ENCODE results near the gene GALNTL6.

Gene GALNTL6

DNA sequence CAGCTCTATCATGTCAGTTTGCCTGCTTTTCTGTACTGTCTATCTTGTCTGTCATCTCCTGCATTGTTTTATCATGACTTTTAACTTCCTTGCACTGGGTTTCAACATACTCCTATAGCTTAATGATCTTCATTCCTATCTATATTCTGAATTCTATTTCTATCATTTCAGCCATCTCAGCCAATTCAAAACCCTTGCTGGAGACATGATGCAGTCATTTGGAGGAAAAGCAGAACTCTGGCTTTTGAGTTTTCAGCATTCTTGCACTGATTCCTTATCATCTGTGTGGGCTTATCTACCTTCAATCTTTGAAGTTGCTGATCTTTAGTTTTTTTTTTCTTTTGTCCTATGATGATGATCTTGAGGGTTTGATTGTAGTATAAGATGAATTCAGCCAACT lies 861.6 kb downstream of the GALNTL6 start:
- TF ChIP-seq, protein P1, sequence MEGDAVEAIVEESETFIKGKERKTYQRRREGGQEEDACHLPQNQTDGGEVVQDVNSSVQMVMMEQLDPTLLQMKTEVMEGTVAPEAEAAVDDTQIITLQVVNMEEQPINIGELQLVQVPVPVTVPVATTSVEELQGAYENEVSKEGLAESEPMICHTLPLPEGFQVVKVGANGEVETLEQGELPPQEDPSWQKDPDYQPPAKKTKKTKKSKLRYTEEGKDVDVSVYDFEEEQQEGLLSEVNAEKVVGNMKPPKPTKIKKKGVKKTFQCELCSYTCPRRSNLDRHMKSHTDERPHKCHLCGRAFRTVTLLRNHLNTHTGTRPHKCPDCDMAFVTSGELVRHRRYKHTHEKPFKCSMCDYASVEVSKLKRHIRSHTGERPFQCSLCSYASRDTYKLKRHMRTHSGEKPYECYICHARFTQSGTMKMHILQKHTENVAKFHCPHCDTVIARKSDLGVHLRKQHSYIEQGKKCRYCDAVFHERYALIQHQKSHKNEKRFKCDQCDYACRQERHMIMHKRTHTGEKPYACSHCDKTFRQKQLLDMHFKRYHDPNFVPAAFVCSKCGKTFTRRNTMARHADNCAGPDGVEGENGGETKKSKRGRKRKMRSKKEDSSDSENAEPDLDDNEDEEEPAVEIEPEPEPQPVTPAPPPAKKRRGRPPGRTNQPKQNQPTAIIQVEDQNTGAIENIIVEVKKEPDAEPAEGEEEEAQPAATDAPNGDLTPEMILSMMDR (conservative IDR thresholded peaks at IDR 0.05; ENCODE audit: control insufficient read depth, insufficient read depth, low read depth, low read length): no peak
- DNase-seq (ENCODE audit: low read depth): no peak
- H3K4me3 ChIP-seq (ENCODE audit: control insufficient read depth, low read depth, low read length): no peak overlapping the region

DNA sequence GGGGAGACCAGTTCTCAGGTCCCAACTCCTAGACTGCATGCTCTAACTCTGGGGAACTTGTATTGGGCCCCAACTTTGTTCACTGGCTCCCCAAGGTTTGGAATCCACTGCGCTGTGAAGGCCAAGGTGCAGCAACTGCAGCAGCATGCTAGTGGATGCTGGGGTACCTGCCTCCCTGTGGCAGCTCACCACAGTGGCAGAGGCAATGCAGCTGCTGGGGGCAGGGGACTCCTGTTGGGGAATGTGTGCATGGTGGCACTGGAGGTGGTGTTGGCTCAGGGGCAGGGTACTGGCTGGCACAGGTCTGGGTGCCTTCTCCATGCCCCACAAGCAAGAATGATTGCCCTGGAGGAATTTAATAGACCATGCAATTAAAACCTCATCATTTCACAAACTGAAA lies 862.0 kb downstream of the GALNTL6 start:
- TF ChIP-seq, protein P1 (conservative IDR thresholded peaks at IDR 0.05; ENCODE audit: control insufficient read depth, insufficient read depth, low read depth, low read length): no peak
- no peak overlapping the region for H3K4me3 ChIP-seq (ENCODE audit: control insufficient read depth, low read depth, low read length)
- no peak for DNase-seq (ENCODE audit: low read depth)

DNA sequence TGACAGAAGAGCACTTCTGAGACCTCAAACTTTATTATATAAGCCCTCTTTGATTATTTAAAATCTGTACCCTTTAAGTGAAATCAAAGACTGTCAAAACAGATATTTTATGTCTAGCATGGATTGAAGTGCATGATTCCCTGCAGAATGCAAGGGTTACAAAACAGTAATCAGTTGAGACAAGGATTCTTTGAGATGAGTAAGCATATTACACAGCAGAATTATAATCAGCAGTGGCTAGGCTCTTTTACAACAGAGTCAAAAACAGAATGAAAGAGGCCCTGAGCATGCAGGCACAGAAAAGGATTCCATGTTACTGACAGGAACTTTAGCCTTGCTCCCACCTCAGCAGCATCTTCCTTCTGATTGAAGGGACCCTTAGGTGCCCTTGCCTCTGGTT lies 867.5 kb downstream of the GALNTL6 start:
- TF ChIP-seq, protein P1 (conservative IDR thresholded peaks at IDR 0.05; ENCODE audit: control insufficient read depth, insufficient read depth, low read depth, low read length): no peak
- no peak overlapping the region for H3K4me3 ChIP-seq (ENCODE audit: control insufficient read depth, low read depth, low read length)
- no peak for DNase-seq (ENCODE audit: low read depth)

DNA sequence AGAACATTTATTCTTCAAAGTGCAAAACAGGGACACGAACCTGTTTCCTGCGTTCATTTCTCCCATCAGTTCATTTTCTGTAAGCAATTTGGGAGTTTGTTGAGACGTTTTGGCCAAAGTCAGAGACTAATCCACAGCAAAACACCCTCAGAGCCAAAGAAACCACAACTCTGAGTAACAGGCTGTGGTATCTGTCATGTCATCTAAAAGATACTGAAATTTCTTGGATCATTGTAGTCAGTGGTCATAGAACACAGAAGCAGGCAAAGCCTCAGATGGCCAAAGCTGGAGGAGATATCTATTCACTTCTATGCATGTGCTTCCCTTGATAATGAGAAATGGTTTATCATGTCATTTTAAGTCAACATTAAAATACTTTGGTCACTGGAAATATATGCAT lies 869.8 kb downstream of the GALNTL6 start:
- TF ChIP-seq, protein P1 (conservative IDR thresholded peaks at IDR 0.05; ENCODE audit: control insufficient read depth, insufficient read depth, low read depth, low read length): no peak
- H3K4me3 ChIP-seq (ENCODE audit: control insufficient read depth, low read depth, low read length): no peak overlapping the region
- DNase-seq (ENCODE audit: low read depth): no peak

DNA sequence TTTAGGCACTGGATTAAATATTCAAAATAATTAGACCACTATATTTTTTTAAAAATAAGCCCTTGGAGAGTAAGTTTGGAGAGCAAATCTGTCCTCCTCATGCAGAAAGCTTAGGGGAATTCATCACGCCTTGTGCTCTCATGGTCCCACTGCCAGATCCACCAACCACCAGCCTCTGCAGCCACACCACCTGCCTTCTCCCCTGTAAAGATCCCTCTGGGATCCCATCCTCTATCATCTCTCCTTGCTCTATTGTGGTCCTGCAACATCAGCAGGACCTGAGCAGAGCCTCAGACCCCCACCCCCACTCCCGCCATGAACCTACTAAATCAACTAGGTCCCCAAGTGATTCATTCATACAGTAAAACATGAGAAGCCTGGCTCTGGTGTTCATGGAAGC lies 872.8 kb downstream of the GALNTL6 start:
- H3K4me3 ChIP-seq (ENCODE audit: control insufficient read depth, low read depth, low read length): no peak overlapping the region
- no peak for DNase-seq (ENCODE audit: low read depth)
- TF ChIP-seq, protein P1 (conservative IDR thresholded peaks at IDR 0.05; ENCODE audit: control insufficient read depth, insufficient read depth, low read depth, low read length): no peak

DNA sequence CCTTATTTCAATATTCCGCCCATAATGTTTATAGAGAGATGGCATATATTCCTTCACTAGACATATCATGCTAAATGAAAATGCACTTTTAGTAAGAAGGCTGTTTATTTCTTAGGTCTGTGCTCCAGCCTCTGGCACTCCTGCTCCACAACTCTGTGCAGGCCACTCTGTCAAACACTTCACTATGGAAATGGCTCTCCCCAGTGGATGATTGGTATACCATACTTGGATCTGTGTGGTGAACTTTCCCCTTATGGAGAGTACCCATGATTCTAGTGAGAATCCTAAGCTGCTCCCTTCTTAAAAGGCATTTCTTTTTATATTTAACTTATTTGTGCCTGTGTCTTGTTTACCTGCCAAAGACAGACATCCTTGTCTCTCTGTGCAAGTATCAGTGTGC lies 875.3 kb downstream of the GALNTL6 start:
- no peak overlapping the region for H3K4me3 ChIP-seq (ENCODE audit: control insufficient read depth, low read depth, low read length)
- TF ChIP-seq, protein P1 (conservative IDR thresholded peaks at IDR 0.05; ENCODE audit: control insufficient read depth, insufficient read depth, low read depth, low read length): no peak

DNA sequence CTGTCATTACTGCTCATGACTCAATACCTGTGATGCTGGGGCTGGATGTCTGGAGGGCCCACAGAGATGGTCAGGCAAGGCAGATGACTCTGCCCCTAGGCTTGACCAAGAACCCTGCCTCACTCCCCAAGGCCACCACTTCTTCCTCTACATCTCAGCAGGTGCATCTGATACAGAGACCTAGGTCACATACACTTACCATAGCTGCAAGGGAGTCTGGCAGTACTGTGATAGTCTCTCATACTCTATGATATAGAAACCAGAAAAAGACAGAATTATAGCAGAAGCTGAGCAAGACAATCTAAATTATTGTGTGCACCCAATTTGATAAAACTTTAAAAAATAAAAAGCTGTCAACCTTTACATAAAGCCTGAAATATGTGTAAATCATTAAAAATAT lies 878.3 kb downstream of the GALNTL6 start:
- no peak overlapping the region for H3K4me3 ChIP-seq (ENCODE audit: control insufficient read depth, low read depth, low read length)
- DNase-seq (ENCODE audit: low read depth): no peak
- TF ChIP-seq, protein P1 (conservative IDR thresholded peaks at IDR 0.05; ENCODE audit: control insufficient read depth, insufficient read depth, low read depth, low read length): no peak

More for the DNA sequence above, 875.3 kb downstream of the GALNTL6 start:
- DNase-seq (ENCODE audit: low read depth): no peak
